HUES6 (cell line): ENCODE measurements around the gene CENPM.

ENCODE experiments used
- H3K27ac ChIP-seq: 2 replicates; pipeline ENCODE4 v1.7.0; 2013; ENCODE audit warnings: low read depth, mild to moderate bottlenecking, low read length, inconsistent platforms
- H3K27me3 ChIP-seq: 2 replicates; pipeline ENCODE4 v1.6.1; 2013; ENCODE audit warnings: low read length; ENCODE audit not compliant: control insufficient read depth, insufficient read depth
- H3K36me3 ChIP-seq: 2 replicates; pipeline ENCODE4 v1.6.1; 2013; ENCODE audit warnings: low read length; ENCODE audit not compliant: control insufficient read depth, insufficient read depth
- H3K4me1 ChIP-seq: 2 replicates; pipeline ENCODE4 v1.6.1; 2013; ENCODE audit warnings: low read length; ENCODE audit not compliant: control insufficient read depth, insufficient read depth
- H3K4me3 ChIP-seq: 2 replicates; pipeline ENCODE4 v1.5.1; 2013; ENCODE audit warnings: low read depth, low read length
- H3K9ac ChIP-seq: one replicate; pipeline ENCODE4 v1.6.1; 2013; ENCODE audit warnings: mild to moderate bottlenecking, low read length
- H3K9me3 ChIP-seq: 2 replicates; pipeline ENCODE4 v1.6.1; 2013; ENCODE audit warnings: low read depth, low read length; ENCODE audit not compliant: control insufficient read depth, insufficient read depth

The CENPM gene

GRCh38 chr22:41928593-41929417, 18.1 kb downstream of the CENPM start:
- Histone ChIP-seq H3K27ac (no peak overlapping the region), H3K9me3 (no peaks in the 10 kb centered on the region), H3K9ac (no peak overlapping the region), H3K36me3 (no peaks in the 10 kb centered on the region), H3K4me3 (no peak overlapping the region), H3K4me1 (peaks cover 19% of the 10 kb centered on the region), H3K27me3 (peaks cover 36% of the 10 kb centered on the region)

DNA sequence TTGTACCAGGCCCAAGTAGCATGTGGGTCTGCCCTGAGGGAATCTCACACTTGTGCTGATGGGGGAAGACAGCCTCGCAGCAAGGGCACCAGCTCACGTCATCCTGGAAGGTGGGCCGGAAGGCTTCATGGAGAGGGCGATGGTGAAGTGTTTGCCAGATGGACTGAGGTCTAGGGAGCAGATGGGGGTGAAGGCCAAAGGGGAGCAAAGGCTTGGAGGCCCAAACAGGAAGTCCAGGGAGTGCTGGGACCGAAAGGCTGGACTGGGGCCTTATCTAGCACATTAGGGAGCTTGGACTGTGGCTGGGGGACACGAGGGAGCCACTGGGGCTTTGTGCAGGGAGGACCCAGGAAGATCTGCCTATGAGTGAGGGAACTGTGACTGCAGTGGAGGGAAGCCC, 19.1 kb downstream of the CENPM start:
- Histone ChIP-seq H3K27me3 (peaks cover 46% of the 10 kb centered on the region), H3K36me3 (no peaks in the 10 kb centered on the region), H3K4me1 (peaks cover 19% of the 10 kb centered on the region), H3K9me3 (no peaks in the 10 kb centered on the region), H3K9ac (no peak overlapping the region), H3K27ac (no peak overlapping the region), H3K4me3 (no peak overlapping the region)

DNA sequence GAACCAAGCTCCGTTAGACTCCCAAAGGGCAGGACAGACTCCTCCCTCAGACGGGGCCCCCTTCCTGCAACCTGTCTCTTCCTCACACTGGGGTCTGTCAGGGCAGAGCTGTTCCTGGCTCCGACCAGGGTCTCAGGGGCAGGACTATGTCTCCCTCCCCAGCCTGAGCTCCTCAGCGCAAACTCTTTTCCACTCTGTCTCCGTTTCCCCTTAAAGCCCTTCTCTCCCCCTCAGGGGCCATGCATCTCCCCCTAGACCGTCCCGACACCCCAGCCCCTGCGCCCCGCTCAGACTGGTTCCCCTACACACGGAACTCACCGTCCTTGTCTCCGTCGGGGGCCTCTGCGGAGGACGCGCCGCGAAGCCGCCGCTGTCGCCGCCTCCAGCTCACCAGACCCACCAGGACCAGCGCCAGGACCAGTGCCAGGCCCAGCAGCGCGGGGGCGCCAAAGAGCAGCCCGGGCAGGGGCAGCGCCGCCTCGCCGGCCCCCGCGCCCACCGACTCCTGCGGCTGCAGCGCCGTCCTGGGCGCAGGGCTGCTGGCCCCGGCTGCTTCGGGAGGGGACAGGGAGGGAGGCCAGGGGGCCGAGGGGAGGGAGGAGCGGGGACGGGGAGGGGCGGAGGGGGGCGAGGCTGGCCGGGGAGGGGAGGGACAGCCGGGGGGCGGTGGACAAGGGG, 21.0 kb downstream of the CENPM start:
- no peaks in the 10 kb centered on the region for H3K9me3 ChIP-seq
- H3K4me3 ChIP-seq: peak overlapping the region; percentile 60
- H3K27ac ChIP-seq: no peak overlapping the region
- peak overlapping the region; percentile 66 for H3K9ac ChIP-seq
- H3K4me1 ChIP-seq: peaks cover 19% of the 10 kb centered on the region
- peaks cover 50% of the 10 kb centered on the region for H3K27me3 ChIP-seq
- no peaks in the 10 kb centered on the region for H3K36me3 ChIP-seq

GRCh38 chr22:41923595-41924276, 23.2 kb downstream of the CENPM start:
- Histone ChIP-seq H3K36me3 (no peaks in the 10 kb centered on the region), H3K4me1 (peaks cover 30% of the 10 kb centered on the region), H3K27ac (no peak overlapping the region), H3K9me3 (no peaks in the 10 kb centered on the region), H3K4me3 (no peak overlapping the region), H3K27me3 (peaks cover 68% of the 10 kb centered on the region), H3K9ac (no peak overlapping the region)

GRCh38 chr22:41922940-41923594, 23.9 kb downstream of the CENPM start:
- Histone ChIP-seq H3K4me3 (no peak overlapping the region), H3K9ac (no peak overlapping the region), H3K27ac (no peak overlapping the region), H3K4me1 (peaks cover 26% of the 10 kb centered on the region), H3K27me3 (peaks cover 74% of the 10 kb centered on the region), H3K36me3 (no peaks in the 10 kb centered on the region), H3K9me3 (no peaks in the 10 kb centered on the region)

DNA sequence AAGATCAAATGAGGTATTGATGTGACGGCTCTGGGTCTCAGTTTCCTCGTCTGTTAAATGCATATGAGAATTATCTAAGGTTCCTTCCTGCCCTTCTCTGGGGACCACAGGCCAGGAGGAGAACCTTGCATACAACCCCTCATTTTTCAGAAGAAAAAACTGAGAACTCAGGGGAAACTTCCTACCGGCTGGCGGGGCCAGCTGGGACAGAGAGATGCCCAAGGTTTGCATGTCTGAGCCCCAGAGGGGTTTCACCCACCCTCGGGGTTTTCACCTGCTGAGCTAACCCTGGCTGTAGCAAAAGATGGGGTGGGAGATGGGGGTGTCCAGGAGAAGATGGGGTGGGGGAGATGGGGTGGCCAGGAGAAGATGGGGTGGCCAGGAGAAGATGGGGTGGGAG, 24.6 kb downstream of the CENPM start:
- Histone ChIP-seq H3K9me3 (no peaks in the 10 kb centered on the region), H3K27me3 (peaks cover 76% of the 10 kb centered on the region), H3K36me3 (no peaks in the 10 kb centered on the region), H3K4me3 (no peak overlapping the region), H3K27ac (no peak overlapping the region), H3K9ac (no peak overlapping the region), H3K4me1 (peaks cover 25% of the 10 kb centered on the region)

- Histone ChIP-seq H3K27ac (no peak overlapping the region), H3K9ac (no peak overlapping the region), H3K36me3 (no peaks in the 10 kb centered on the region), H3K27me3 (peaks cover 78% of the 10 kb centered on the region), H3K4me1 (peaks cover 34% of the 10 kb centered on the region), H3K9me3 (no peaks in the 10 kb centered on the region), H3K4me3 (peak overlapping the region; percentile 69)
These were observed 26.5 kb downstream of the CENPM start for GRCh38 chr22:41920271-41920976.

- H3K27me3 ChIP-seq: peaks cover 78% of the 10 kb centered on the region
- H3K27ac ChIP-seq: no peak overlapping the region
- H3K4me1 ChIP-seq: peaks cover 28% of the 10 kb centered on the region
- no peaks in the 10 kb centered on the region for H3K9me3 ChIP-seq
- peak overlapping the region; percentile 65 for H3K9ac ChIP-seq
- H3K4me3 ChIP-seq: peak overlapping the region; percentile 69
- H3K36me3 ChIP-seq: no peaks in the 10 kb centered on the region
These were observed 27.4 kb downstream of the CENPM start for GRCh38 chr22:41919357-41920224.

DNA sequence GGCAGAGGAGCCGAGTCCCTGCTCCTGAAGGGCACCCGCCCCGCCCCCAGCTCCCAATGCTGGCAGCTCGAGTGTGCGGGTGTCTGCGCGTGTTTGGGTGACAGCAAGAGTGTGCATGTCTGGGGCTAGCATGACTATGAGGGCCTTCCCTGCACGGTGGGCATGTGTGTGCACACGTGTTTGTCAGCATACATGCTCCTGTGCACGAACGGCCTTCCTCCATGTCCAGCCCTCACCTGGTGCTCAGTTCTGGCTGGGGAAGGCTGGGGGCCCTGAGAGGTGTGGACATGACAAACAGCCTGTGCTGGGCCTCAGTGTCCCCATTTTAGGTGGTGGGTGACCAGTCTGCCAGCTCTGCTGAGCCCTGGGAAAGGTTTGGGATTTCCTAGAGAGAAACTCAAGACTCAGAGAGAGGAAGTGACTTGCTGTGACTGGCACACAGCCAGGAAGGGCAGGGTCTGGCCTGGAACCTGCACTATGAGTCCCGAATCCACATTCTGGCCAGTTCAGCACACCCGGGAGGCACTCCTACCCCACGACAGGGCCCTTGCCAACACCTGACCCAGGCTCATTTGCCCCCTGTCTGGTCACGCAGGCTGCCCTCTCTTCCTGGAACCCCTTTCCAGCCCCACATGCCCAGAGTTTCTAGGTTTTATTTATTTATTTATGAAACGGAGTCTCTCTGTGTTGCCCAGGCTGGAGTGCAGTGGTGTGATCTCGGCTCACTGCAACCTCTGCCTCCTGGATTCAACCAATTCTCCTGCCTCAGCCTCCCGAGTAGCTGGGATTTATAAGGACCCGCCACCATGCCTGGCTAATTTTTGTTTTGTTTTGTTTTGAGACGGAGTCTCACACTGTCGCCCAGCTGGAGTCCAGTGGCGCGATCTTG, 28.8 kb downstream of the CENPM start:
- H3K9me3 ChIP-seq: no peaks in the 10 kb centered on the region
- H3K27me3 ChIP-seq: peaks cover 81% of the 10 kb centered on the region
- no peaks in the 10 kb centered on the region for H3K36me3 ChIP-seq
- H3K4me3 ChIP-seq: no peak overlapping the region
- H3K27ac ChIP-seq: no peak overlapping the region
- no peak overlapping the region for H3K9ac ChIP-seq
- H3K4me1 ChIP-seq: peaks cover 32% of the 10 kb centered on the region
